IPS DF 4.7 (cell line): Measurements from ENCODE around the gene RBMS2.
"Not testable (repeated sequence)": the region's sequence is repeated elsewhere in the genome, so short reads cannot be mapped to it uniquely, and the experiment has no call there.

Experiments
- DNase-seq: peaks from one replicate; pipeline ENCODE4 v3.0.0-alpha.2; 2013; ENCODE audit warnings: low spot score; ENCODE audit errors: extremely low read depth

The RBMS2 gene, protein sequence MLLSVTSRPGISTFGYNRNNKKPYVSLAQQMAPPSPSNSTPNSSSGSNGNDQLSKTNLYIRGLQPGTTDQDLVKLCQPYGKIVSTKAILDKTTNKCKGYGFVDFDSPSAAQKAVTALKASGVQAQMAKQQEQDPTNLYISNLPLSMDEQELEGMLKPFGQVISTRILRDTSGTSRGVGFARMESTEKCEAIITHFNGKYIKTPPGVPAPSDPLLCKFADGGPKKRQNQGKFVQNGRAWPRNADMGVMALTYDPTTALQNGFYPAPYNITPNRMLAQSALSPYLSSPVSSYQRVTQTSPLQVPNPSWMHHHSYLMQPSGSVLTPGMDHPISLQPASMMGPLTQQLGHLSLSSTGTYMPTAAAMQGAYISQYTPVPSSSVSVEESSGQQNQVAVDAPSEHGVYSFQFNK

GRCh38 chr12:56521590-56522371, at the start of gene RBMS2:
Gene RBMS2 (plus strand): TSS chr12:56521820. CDS start chr12:56522024, 204 bp downstream.
- DNase-seq = peak; percentile 93

DNA sequence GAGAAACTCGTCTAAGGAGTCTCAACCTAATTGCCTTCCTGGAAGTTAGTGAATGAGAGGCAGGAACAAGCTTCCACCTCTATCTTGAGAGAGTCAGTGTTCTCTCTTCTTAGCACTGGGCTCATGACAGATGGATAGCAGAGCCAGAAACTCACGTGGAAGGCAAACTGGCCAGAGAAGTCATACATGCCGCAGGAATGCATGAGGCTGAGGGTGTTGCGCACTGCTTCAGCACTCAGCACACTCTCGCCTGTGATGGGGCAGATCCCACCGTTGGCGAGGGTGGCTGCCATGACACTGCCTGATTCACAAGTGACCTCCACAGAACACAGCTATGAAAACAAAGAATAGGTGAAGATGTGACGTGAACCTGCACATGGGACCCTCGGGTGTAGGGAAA, 47.2 kb upstream of the RBMS2 start:
- no peak for DNase-seq

GRCh38 chr12:56476143-56476542, 45.5 kb upstream of the RBMS2 start:
- no peak for DNase-seq

- DNase-seq = no peak
Measured at GRCh38 chr12:56476972-56477432, 44.6 kb upstream of the RBMS2 start.

GRCh38 chr12:56477521-56478225, 43.9 kb upstream of the RBMS2 start:
- DNase-seq = no peak

GRCh38 chr12:56479625-56480024, 42.0 kb upstream of the RBMS2 start:
- DNase-seq = no peak

DNA sequence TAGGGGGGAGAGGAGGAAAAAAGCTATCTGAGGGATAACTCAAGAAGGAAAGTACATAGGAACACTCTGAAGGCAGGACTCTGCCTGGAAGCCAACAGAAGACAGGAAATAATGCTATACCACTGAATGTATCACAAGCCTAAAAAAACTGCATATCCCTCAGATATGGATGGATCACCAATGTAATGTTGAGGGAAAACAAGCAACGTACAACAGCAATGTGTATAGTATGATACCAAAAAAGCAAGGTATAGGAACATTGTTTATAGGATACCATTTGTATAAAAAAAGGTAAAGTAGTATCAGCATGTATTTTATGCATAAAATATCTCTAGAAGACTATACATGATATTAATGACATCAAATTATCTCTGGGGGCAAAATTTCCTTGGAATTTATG, 37.1 kb upstream of the RBMS2 start:
- no peak for DNase-seq

- DNase-seq = no peak
Measured at GRCh38 chr12:56486694-56487093, 34.9 kb upstream of the RBMS2 start.

- DNase-seq = no peak
Measured at GRCh38 chr12:56487448-56488040, 34.1 kb upstream of the RBMS2 start.

DNA sequence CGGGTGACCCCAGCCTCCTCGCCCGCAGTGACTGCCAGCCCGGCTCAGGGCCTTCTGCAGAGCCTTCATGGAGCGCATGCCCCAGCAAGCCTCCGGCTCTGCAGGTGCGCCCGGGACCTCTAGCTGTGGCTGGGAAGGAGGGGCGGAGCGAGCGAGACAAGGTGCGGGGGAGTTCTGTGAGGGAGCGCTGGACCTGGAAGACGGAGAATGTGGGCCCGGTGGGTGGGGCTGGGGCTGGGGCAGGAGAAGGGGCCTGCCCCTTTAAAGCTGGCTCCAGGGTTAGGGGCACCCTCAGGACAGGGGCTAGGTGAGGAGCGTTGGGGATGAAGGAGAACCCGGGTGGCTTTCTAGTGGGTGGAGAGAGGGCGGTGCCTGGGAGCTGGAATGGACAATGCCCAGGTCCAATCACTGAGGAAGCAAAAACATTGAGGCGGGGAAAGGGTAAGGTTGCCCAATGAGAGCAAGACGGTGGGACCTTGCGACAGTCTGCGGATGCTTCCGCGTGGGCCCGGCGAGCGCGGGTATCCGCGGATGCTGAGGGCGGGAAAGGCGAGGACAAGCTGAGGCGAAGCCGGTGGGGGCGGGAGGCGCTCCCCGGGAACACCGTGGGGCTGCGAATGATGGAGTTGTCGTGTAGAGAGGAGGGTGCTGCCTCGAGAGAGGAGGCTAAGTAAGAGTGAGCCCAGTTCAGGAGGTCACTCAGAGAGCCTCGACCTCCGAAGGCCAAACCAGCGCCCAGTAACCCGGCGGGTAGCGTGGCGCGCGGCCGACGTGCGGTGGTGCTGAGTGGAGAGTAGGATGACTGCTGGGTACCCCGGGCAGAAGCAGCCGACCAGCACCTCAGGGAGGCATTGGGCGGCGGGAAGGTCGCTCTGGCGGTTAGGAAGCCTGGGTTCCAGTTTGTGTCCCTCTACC, 33.3 kb upstream of the RBMS2 start, which contains the start of gene GLS2:
GLS2 (minus strand) TSS at position 121 of the 915 bp plus-strand sequence; CDS start at position 78, 43 bp downstream.
- DNase-seq = no peak

DNA sequence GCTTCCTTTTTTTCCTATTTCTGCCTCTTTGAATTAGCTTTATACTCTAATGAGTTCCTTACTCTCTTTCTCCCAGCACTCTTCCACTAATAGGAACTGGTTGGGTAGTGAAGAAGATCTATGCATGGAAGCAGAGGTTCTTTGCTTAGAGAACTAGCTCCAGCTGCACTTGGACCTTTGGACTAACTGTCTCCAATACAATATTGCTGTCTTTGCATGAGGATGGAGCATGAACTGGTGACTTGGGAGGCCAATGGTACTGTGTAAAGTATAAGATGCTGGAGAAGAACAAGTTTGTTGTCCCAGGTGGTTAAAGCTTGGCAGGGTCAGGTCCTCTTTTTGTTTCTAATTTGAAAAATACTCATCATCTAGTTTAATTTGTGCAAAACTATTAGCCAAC, 31.3 kb upstream of the RBMS2 start:
- no peak for DNase-seq

DNA sequence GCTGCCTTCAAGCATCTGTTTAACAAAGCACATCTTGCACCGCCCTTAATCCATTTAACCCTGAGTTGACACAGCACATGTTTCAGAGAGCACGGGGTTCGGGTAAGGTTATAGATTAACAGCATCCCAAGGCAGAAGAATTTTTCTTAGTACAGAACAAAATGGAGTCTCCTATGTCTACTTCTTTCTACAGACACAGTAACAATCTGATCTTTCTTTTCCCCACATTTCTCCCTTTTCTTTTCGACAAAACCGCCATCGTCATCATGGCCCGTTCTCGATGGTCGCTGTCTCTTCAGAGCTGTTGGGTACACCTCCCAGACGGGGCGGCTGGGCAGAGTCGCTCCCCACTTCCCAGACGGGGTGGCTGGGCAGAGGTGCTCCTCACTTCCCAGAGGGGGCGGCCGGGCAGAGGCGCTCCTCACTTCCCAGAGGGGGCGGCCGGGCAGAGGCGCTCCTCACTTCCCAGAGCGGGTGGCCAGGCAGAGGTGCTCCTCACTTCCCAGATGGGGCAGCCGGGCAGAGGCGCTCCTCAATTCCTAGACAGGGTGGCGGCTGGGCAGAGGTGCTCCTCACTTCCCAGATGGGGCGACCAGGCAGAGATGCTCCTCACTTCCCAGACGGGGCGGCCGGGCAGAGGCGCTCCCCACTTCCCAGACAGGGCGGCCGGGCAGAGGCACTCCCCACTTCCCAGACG, 28.1 kb upstream of the RBMS2 start:
- not testable (repeated sequence) for DNase-seq

DNA sequence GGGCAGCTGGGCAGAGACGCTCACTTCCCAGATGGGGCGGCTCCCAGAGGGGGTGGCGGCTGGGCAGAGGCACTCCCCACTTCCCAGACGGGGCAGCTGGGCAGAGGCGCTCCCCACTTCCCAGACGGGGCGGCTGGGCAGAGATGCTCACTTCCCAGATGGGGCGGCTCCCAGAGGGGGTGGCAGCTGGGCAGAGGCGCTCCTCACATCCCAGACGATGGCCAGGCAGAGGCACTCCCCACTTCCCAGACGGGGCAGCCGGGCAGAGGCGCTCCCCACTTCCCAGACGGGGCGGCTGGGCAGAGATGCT, 27.6 kb upstream of the RBMS2 start:
- not testable (repeated sequence) for DNase-seq

- not testable (repeated sequence) for DNase-seq
Measured at GRCh38 chr12:56494481-56494880, 27.1 kb upstream of the RBMS2 start.

- DNase-seq = not testable (repeated sequence)
Measured at GRCh38 chr12:56496704-56497103, 24.9 kb upstream of the RBMS2 start.

- DNase-seq = not testable (repeated sequence)
Measured at GRCh38 chr12:56498126-56498902, 23.3 kb upstream of the RBMS2 start.

DNA sequence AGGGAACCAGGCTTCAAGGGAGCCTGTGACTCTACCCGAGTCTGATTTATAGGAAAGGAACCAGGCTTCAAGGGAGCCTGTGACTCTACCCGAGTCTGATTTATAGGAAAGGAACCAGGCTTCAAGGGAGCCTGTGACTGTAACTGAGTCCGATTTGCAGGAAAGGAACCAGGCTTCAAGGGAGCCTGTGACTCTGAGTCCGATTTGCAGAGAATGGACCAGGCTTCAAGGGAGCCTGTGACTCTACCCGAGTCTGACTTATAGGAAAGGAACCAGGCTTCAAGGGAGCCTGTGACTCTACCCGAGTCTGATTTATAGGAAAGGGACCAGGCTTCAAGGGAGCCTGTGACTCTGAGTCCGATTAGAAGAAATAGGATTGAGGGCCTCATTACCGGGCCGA, 22.2 kb upstream of the RBMS2 start:
- not testable (repeated sequence) for DNase-seq

DNA sequence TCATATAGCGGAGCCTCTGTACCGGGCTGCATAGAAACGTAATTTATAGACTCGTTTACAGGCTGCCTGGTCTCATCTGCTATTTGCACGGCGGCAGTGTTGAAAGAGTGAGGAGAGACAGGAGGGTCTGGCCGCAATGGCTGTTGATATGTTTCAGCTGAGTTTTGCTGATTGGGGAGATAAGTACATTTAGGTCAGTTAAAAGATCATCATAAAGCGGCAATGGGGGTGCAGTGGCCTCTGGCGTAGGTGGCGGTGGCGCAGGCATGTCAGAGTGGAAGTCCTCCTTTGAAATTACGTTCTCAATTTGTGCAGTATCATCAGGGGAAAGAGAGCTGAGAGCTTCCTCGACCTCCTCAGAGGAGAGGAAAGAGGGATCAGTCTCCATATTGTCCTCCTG, 21.7 kb upstream of the RBMS2 start:
- DNase-seq = not testable (repeated sequence)

DNA sequence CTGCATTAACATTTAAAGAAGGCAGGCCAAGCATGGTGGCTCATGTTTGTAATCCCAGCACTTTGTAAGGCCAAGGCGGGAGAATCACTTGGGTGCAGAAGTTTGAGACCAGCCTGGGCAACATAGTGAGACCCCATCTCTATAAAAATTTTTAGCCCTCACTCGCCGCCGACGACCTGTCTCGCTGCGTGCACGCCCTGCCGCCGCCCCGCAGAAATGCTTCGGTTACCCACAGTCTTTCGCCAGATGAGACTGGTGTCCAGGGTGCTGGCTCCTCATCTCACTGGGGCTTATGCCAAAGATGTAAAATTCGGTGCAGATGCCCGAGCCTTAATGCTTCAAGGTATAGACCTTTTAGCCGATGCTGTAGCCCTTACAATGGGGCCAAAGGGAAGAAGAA, 10.8 kb upstream of the RBMS2 start:
- DNase-seq = no peak
